ENCODE data around the gene SHQ1.

DNA sequence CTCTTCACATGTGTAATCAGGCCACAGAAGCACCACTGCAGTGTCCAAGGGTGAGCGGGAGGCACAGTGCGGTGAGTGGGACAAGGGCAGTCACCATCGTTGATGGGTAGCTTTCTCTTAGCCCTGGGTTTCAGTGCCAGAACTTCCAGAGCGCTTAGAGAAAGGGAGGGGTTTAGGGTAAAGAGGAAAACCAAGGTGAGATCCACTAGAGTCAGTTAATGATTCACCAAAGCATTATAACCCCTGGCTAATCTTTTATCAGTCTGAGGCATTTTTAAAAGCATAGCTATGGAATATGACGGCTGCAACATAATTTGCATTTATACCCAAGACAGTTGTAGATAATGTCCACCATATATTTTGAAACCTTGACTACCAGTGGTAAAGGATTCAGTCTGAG lies 94.8 kb downstream of the SHQ1 start:
- TF ChIP-seq, protein P1, sequence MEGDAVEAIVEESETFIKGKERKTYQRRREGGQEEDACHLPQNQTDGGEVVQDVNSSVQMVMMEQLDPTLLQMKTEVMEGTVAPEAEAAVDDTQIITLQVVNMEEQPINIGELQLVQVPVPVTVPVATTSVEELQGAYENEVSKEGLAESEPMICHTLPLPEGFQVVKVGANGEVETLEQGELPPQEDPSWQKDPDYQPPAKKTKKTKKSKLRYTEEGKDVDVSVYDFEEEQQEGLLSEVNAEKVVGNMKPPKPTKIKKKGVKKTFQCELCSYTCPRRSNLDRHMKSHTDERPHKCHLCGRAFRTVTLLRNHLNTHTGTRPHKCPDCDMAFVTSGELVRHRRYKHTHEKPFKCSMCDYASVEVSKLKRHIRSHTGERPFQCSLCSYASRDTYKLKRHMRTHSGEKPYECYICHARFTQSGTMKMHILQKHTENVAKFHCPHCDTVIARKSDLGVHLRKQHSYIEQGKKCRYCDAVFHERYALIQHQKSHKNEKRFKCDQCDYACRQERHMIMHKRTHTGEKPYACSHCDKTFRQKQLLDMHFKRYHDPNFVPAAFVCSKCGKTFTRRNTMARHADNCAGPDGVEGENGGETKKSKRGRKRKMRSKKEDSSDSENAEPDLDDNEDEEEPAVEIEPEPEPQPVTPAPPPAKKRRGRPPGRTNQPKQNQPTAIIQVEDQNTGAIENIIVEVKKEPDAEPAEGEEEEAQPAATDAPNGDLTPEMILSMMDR (conservative IDR thresholded peaks at IDR 0.05; ENCODE audit: low read length) = no peak
- TF ChIP-seq EZH2phosphoT487 (IDR thresholded peaks at IDR 0.05; ENCODE audit: borderline replicate concordance) = no peak

All from Loucy (cell line).